HCT116 (cell line): ENCODE results near the gene FRMD4A.

Experiments
- CTCF ChIP-seq, 3 experiments: fragments of 200-600 bp in 1 of 3; sonication (generic) in 1 of 3; IDR thresholded peaks in 2 of 3; conservative IDR thresholded peaks in 1 of 3; 2 replicates each; pipeline ENCODE4 v1.5.1; 2012 to 2017; ENCODE audit warnings: low read depth in 2 of 3, low read length in 2 of 3, antibody characterized with exemption in 1 of 3, borderline replicate concordance in 1 of 3, control low read depth in 1 of 3, mild to moderate bottlenecking in 1 of 3, mixed read lengths in 1 of 3, mixed run types in 1 of 3, moderate library complexity in 1 of 3; ENCODE audit not compliant: insufficient read depth in 1 of 3
- JUND ChIP-seq: IDR thresholded peaks from 2 replicates; pipeline ENCODE4 v1.6.1; 2012
- POLR2A ChIP-seq: IDR thresholded peaks from 2 replicates; pipeline ENCODE4 v1.7.0; 2011; ENCODE audit warnings: borderline replicate concordance; ENCODE audit not compliant: insufficient read depth, insufficient read length; ENCODE audit errors: extremely low read depth

GRCh38 chr10:14146025-14146424 lies 184.7 kb downstream of the FRMD4A start:
- TF ChIP-seq POLR2A, result no peak
- no peak for TF ChIP-seq CTCF (IDR thresholded peaks at IDR 0.05 in 2 of 3, conservative IDR thresholded peaks at IDR 0.05 in 1 of 3; ENCODE audit: borderline replicate concordance in 1 of 3, insufficient read depth in 1 of 3, low read depth in 2 of 3, low read length in 2 of 3)
- no peak for TF ChIP-seq JUND
